ENCODE results near the gene GPR146. TPM values are rescaled to one million over a fixed set of nuclear protein-coding genes. Genes with fewer than 3 reads are reported as not detected.

GPR146 gene
- total RNA-seq, 1 experiment from 2014 or later, result 0.92 TPM

- TF ChIP-seq, protein P1, sequence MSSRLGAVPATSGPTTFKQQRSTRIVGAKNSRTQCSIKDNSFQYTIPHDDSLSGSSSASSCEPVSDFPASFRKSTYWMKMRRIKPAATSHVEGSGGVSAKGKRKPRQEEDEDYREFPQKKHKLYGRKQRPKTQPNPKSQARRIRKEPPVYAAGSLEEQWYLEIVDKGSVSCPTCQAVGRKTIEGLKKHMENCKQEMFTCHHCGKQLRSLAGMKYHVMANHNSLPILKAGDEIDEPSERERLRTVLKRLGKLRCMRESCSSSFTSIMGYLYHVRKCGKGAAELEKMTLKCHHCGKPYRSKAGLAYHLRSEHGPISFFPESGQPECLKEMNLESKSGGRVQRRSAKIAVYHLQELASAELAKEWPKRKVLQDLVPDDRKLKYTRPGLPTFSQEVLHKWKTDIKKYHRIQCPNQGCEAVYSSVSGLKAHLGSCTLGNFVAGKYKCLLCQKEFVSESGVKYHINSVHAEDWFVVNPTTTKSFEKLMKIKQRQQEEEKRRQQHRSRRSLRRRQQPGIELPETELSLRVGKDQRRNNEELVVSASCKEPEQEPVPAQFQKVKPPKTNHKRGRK (CRISPR knock-in tag; IDR thresholded peaks at IDR 0.05; ENCODE audit: borderline replicate concordance), result no peak
Observed at GRCh38 chr7:995571-995970, 48.8 kb upstream of the GPR146 start (continued).

DNA sequence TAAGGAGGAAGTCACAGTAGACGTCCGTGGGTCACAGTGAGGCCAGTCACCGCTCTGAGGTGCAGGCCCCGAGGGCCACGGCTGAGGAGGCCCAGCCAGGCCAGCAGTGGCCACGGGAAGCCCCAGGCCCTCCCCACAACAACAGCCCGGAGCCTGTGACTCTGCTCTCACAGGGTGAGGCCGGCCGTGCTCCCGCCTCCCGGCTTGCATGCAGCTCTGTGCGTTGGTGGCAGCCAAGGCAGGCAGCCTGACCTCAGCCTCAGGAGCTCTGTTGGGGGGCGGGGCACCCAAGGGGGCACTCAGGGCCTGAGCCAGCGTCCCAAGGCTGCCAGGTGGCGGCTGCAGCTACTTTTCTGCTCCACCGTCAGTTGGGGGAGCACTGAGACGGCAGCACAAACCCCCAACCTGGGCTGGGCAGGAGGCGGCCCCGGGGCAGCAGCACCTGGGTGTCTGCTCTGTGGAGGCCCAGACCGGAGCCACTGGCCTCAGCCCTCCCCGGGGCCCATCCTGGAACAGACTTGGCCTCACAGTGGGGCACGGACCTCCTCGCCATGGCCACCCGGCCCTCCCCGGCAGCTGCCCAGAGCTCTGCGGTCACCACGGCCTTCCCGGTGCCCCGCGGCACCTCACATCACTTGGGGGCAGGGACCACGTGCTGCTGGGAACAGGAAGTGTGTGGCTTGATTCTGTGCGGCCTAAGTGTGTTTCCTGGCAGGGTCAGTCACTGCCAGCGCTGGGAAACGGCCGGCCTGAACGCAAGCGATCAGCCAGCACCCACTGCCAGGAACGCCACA, 48.1 kb upstream of the GPR146 start:
- ChIA-PET POLR2A (interaction anchor here (1.0 kb wide), 1 partner anchor 119 kb away, joined by 3 read pairs; no protein-coding TSS in a partner anchor), CTCF (interaction anchor here (1.2 to 6.0 kb wide), 5 partner anchors 23 to 69 kb away, joined by 4 to 140 read pairs (median 23); partner anchors contain the start of gene GPR146)
- H3K4me3 Mint-ChIP-seq, result no peak overlapping the region
- ATAC-seq (no peak), DNase-seq (ENCODE audit: low spot score) (no peak)
- no peaks in the 10 kb centered on the region for H3K9me3 Mint-ChIP-seq
- TF ChIP-seq IRF2 (CRISPR knock-in tag; IDR thresholded peaks at IDR 0.05; ENCODE audit: borderline replicate concordance, low read depth) (no peak), TEAD4 (CRISPR knock-in tag; IDR thresholded peaks at IDR 0.05) (no peak), NR3C1 (CRISPR knock-in tag; conservative IDR thresholded peaks at IDR 0.05; ENCODE audit: low read depth) (no peak), GRHL2 (CRISPR knock-in tag; IDR thresholded peaks at IDR 0.05; ENCODE audit: insufficient replicate concordance, severe bottlenecking) (no peak), SMAD3 (CRISPR knock-in tag; IDR thresholded peaks at IDR 0.05; ENCODE audit: borderline replicate concordance) (no peak), GTF2I (CRISPR knock-in tag; conservative IDR thresholded peaks at IDR 0.05) (no peak), E2F4 (CRISPR knock-in tag; IDR thresholded peaks at IDR 0.05; ENCODE audit: borderline replicate concordance, low read depth) (no peak), GABPB1 (CRISPR knock-in tag; IDR thresholded peaks at IDR 0.05) (no peak)
- TF ChIP-seq, protein P2, sequence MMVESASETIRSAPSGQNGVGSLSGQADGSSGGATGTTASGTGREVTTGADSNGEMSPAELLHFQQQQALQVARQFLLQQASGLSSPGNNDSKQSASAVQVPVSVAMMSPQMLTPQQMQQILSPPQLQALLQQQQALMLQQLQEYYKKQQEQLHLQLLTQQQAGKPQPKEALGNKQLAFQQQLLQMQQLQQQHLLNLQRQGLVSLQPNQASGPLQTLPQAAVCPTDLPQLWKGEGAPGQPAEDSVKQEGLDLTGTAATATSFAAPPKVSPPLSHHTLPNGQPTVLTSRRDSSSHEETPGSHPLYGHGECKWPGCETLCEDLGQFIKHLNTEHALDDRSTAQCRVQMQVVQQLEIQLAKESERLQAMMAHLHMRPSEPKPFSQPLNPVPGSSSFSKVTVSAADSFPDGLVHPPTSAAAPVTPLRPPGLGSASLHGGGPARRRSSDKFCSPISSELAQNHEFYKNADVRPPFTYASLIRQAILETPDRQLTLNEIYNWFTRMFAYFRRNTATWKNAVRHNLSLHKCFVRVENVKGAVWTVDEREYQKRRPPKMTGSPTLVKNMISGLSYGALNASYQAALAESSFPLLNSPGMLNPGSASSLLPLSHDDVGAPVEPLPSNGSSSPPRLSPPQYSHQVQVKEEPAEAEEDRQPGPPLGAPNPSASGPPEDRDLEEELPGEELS (CRISPR knock-in tag; IDR thresholded peaks at IDR 0.05), result no peak
- TF ChIP-seq, protein P3, sequence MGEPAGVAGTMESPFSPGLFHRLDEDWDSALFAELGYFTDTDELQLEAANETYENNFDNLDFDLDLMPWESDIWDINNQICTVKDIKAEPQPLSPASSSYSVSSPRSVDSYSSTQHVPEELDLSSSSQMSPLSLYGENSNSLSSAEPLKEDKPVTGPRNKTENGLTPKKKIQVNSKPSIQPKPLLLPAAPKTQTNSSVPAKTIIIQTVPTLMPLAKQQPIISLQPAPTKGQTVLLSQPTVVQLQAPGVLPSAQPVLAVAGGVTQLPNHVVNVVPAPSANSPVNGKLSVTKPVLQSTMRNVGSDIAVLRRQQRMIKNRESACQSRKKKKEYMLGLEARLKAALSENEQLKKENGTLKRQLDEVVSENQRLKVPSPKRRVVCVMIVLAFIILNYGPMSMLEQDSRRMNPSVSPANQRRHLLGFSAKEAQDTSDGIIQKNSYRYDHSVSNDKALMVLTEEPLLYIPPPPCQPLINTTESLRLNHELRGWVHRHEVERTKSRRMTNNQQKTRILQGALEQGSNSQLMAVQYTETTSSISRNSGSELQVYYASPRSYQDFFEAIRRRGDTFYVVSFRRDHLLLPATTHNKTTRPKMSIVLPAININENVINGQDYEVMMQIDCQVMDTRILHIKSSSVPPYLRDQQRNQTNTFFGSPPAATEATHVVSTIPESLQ (CRISPR knock-in tag; IDR thresholded peaks at IDR 0.05), result no peak
- TF ChIP-seq, protein P4, sequence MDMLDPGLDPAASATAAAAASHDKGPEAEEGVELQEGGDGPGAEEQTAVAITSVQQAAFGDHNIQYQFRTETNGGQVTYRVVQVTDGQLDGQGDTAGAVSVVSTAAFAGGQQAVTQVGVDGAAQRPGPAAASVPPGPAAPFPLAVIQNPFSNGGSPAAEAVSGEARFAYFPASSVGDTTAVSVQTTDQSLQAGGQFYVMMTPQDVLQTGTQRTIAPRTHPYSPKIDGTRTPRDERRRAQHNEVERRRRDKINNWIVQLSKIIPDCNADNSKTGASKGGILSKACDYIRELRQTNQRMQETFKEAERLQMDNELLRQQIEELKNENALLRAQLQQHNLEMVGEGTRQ (CRISPR knock-in tag; IDR thresholded peaks at IDR 0.05), result no peak
- TF ChIP-seq, protein P5, sequence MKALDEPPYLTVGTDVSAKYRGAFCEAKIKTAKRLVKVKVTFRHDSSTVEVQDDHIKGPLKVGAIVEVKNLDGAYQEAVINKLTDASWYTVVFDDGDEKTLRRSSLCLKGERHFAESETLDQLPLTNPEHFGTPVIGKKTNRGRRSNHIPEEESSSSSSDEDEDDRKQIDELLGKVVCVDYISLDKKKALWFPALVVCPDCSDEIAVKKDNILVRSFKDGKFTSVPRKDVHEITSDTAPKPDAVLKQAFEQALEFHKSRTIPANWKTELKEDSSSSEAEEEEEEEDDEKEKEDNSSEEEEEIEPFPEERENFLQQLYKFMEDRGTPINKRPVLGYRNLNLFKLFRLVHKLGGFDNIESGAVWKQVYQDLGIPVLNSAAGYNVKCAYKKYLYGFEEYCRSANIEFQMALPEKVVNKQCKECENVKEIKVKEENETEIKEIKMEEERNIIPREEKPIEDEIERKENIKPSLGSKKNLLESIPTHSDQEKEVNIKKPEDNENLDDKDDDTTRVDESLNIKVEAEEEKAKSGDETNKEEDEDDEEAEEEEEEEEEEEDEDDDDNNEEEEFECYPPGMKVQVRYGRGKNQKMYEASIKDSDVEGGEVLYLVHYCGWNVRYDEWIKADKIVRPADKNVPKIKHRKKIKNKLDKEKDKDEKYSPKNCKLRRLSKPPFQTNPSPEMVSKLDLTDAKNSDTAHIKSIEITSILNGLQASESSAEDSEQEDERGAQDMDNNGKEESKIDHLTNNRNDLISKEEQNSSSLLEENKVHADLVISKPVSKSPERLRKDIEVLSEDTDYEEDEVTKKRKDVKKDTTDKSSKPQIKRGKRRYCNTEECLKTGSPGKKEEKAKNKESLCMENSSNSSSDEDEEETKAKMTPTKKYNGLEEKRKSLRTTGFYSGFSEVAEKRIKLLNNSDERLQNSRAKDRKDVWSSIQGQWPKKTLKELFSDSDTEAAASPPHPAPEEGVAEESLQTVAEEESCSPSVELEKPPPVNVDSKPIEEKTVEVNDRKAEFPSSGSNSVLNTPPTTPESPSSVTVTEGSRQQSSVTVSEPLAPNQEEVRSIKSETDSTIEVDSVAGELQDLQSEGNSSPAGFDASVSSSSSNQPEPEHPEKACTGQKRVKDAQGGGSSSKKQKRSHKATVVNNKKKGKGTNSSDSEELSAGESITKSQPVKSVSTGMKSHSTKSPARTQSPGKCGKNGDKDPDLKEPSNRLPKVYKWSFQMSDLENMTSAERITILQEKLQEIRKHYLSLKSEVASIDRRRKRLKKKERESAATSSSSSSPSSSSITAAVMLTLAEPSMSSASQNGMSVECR (CRISPR knock-in tag; IDR thresholded peaks at IDR 0.05; ENCODE audit: borderline replicate concordance), result no peak
- H3K36me3 Mint-ChIP-seq, result no peaks in the 10 kb centered on the region
- H3K4me1 Mint-ChIP-seq, result no peaks in the 10 kb centered on the region
- H3K27ac Mint-ChIP-seq, result no peak overlapping the region
- H3K27me3 Mint-ChIP-seq (ENCODE audit: low read depth), result no peaks in the 10 kb centered on the region
